Keratinocyte (primary cell): ENCODE results near the gene SOWAHC. TPM values are rescaled to one million over a fixed set of nuclear protein-coding genes. Genes with fewer than 3 reads are reported as not detected.
A peak's percentile ranks its signal among the peaks of the same experiment; 100 is the strongest.

Experiments used
- DNase-seq: peaks from one replicate; pipeline ENCODE4 v3.0.0-alpha.2; 2011; ENCODE audit warnings: low read depth, missing footprints, low spot score
- FAIRE-seq: peaks from 2 replicates; lab custom pipeline; 2011; peaks lifted over from hg19 to GRCh38; lab: Jason Lieb, UNC
- H2AFZ ChIP-seq: 2 replicates; pipeline ENCODE4 v1.6.0; 2012; ENCODE audit warnings: low read length, control low read depth, inconsistent platforms; ENCODE audit not compliant: control insufficient read depth
- H3K27ac ChIP-seq: 2 replicates; pipeline ENCODE4 v1.5.1; 2011; ENCODE audit warnings: low read length; ENCODE audit not compliant: control insufficient read depth, insufficient read depth
- H3K27me3 ChIP-seq: 3 replicates; pipeline ENCODE4 v1.6.0; 2011; ENCODE audit warnings: low read length; ENCODE audit not compliant: control insufficient read depth, insufficient read depth; ENCODE audit errors: extremely low read depth
- H3K36me3 ChIP-seq, 2 experiments: 2 replicates in 1 of 2; 3 replicates in 1 of 2; pipeline ENCODE4 v1.5.1; 2011; ENCODE audit warnings: low read length in 2 of 2, mild to moderate bottlenecking in 1 of 2; ENCODE audit not compliant: control insufficient read depth in 2 of 2, insufficient read depth in 2 of 2; ENCODE audit errors: extremely low read depth in 1 of 2
- H3K4me1 ChIP-seq: 3 replicates; pipeline ENCODE4 v1.5.1; 2011; ENCODE audit warnings: low read length; ENCODE audit not compliant: control insufficient read depth, insufficient read depth; ENCODE audit errors: extremely low read depth
- H3K4me2 ChIP-seq: 3 replicates; pipeline ENCODE4 v1.6.0; 2011; ENCODE audit warnings: low read depth, low read length; ENCODE audit not compliant: control insufficient read depth, insufficient read depth; ENCODE audit errors: extremely low read depth
- H3K4me3 ChIP-seq, 3 experiments: fragments of 200-600 bp in 1 of 3; sonication (generic) in 1 of 3; 2 replicates in 2 of 3; 3 replicates in 1 of 3; pipeline ENCODE4 v1.5.1; 2011 to 2016; ENCODE audit warnings: low read length in 3 of 3, mild to moderate bottlenecking in 3 of 3, control low read depth in 2 of 3, inconsistent platforms in 1 of 3, low read depth in 1 of 3, mixed read lengths in 1 of 3, mixed run types in 1 of 3, moderate library complexity in 1 of 3; ENCODE audit not compliant: control insufficient read depth in 2 of 3, insufficient read depth in 2 of 3; ENCODE audit errors: extremely low read depth in 1 of 3
- H3K79me2 ChIP-seq: 2 replicates; pipeline ENCODE4 v1.6.0; 2012; ENCODE audit warnings: low read length; ENCODE audit not compliant: control insufficient read depth, insufficient read depth
- H3K9ac ChIP-seq: 3 replicates; pipeline ENCODE4 v1.6.0; 2011; ENCODE audit warnings: low read length; ENCODE audit not compliant: control insufficient read depth, insufficient read depth; ENCODE audit errors: extremely low read depth
- H3K9me1 ChIP-seq: 3 replicates; pipeline ENCODE4 v1.6.0; 2011; ENCODE audit warnings: low read length; ENCODE audit not compliant: control insufficient read depth, insufficient read depth; ENCODE audit errors: extremely low read depth
- H3K9me3 ChIP-seq: 2 replicates; pipeline ENCODE4 v1.5.1; 2012; ENCODE audit warnings: low read depth, low read length; ENCODE audit not compliant: control insufficient read depth
- H4K20me1 ChIP-seq: 3 replicates; pipeline ENCODE4 v1.6.0; 2011; ENCODE audit warnings: low read length; ENCODE audit not compliant: control insufficient read depth, insufficient read depth; ENCODE audit errors: extremely low read depth
- EZH2 ChIP-seq: IDR thresholded peaks from one replicate; pipeline ENCODE4 v1.6.1; 2012; ENCODE audit warnings: inconsistent platforms, mild to moderate bottlenecking, low read length, moderate library complexity
- dilution Hi-C: fragments of 300-500 bp; cut with MboI; formaldehyde crosslinking; loops from one replicate; pipeline ENCODE4 v1.7.0; 2020; ENCODE audit warnings: low sequenced_read_pairs; ENCODE audit not compliant: extremely low pct_ligation_motif_present
- polyA plus RNA-seq, 5 experiments: library from polyadenylated mRNA; depleted of rRNA in 3 of 5; stranded (reverse) in 3 of 5; stranded (forward) in 1 of 5; unstranded in 1 of 5; fragments of >200 nt; gene quantifications; 1 replicate in 1 of 5; 2 replicates in 3 of 5; 3 replicates in 1 of 5; pipeline versions ENCODE4 v1.2.1 to v1.2.3, GENCODE V29; 2011 to 2012; ENCODE audit warnings: missing spikeins in 2 of 5, low read depth in 1 of 5, low replicate concordance in 1 of 5
- TF ChIP-seq, protein P1 (sequence below), 3 experiments: IDR thresholded peaks in 1 of 3; conservative IDR thresholded peaks in 1 of 3; optimal IDR thresholded peaks in 1 of 3; 2 replicates in 2 of 3; 3 replicates in 1 of 3; pipeline versions ENCODE3 to v1.5.1; 2011; ENCODE audit warnings: low read length in 3 of 3, mild to moderate bottlenecking in 3 of 3, moderate library complexity in 2 of 3, control low read depth in 1 of 3, inconsistent platforms in 1 of 3; ENCODE audit not compliant: insufficient read depth in 2 of 3; ENCODE audit errors: extremely low read depth in 1 of 3

Gene SOWAHC
- polyA plus RNA-seq, 1 donor (not counting 4 experiments of a cell fraction or from before 2014, with no cell fraction given) = 22.3 TPM

- Histone ChIP-seq H3K9me3 (no peaks in the 10 kb centered on the region), H3K4me3 (no peak overlapping the region), H3K9me1 (peaks cover 2% of the 10 kb centered on the region), H3K9ac (no peak overlapping the region), H2AFZ (no peak overlapping the region), H3K27me3 (no peaks in the 10 kb centered on the region), H3K27ac (no peak overlapping the region), H4K20me1 (no peaks in the 10 kb centered on the region), H3K36me3 (no peaks in the 10 kb centered on the region), H3K79me2 (peaks cover 75% of the 10 kb centered on the region), H3K4me2 (no peak overlapping the region), H3K4me1 (peaks cover 30% of the 10 kb centered on the region)
- no peak for TF ChIP-seq EZH2
- TF ChIP-seq, protein P1, sequence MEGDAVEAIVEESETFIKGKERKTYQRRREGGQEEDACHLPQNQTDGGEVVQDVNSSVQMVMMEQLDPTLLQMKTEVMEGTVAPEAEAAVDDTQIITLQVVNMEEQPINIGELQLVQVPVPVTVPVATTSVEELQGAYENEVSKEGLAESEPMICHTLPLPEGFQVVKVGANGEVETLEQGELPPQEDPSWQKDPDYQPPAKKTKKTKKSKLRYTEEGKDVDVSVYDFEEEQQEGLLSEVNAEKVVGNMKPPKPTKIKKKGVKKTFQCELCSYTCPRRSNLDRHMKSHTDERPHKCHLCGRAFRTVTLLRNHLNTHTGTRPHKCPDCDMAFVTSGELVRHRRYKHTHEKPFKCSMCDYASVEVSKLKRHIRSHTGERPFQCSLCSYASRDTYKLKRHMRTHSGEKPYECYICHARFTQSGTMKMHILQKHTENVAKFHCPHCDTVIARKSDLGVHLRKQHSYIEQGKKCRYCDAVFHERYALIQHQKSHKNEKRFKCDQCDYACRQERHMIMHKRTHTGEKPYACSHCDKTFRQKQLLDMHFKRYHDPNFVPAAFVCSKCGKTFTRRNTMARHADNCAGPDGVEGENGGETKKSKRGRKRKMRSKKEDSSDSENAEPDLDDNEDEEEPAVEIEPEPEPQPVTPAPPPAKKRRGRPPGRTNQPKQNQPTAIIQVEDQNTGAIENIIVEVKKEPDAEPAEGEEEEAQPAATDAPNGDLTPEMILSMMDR (optimal IDR thresholded peaks at IDR 0.05 in 1 of 3, IDR thresholded peaks at IDR 0.05 in 1 of 3, conservative IDR thresholded peaks at IDR 0.05 in 1 of 3; ENCODE audit: extremely low read depth in 1 of 3, insufficient read depth in 2 of 3, low read length in 3 of 3) = no peak
- FAIRE-seq (no peak), DNase-seq (no peak)
- dilution Hi-C loops = no loop called here
These were observed 11.5 kb upstream of the SOWAHC start for GRCh38 chr2:109602617-109603188.

DNA sequence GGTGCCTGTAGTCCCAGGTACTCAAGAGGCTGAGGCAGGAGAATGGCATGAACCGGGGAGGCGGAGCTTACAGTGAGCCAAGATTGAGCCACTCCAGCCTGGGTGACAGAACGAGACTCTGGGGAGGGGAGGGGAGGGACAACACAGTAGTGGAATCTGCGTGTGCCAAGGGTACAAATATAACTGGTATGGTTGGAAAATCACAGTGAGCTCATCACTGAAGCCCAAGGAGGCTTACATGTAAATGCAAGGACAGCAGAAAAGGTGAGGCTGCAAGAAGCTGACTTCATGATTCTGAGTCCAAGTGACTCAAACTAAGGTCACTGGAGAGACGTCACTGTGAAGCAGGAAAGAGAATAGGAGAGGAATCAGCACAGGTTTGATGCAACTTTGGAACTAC lies 9.6 kb upstream of the SOWAHC start:
- Histone ChIP-seq H3K36me3 (no peaks in the 10 kb centered on the region), H3K4me3 (no peak overlapping the region), H3K27me3 (no peaks in the 10 kb centered on the region), H3K9me3 (no peaks in the 10 kb centered on the region), H2AFZ (no peak overlapping the region), H3K4me2 (peak overlapping the region; percentile 49), H3K79me2 (peaks cover 78% of the 10 kb centered on the region), H3K27ac (peak overlapping the region; percentile 60), H3K4me1 (peaks cover 49% of the 10 kb centered on the region), H3K9me1 (peaks cover 2% of the 10 kb centered on the region), H4K20me1 (no peaks in the 10 kb centered on the region), H3K9ac (no peak overlapping the region)
- FAIRE-seq (peak; percentile 96), DNase-seq (peak; percentile 94)
- dilution Hi-C loops = no loop called here
- no peak for TF ChIP-seq EZH2
- TF ChIP-seq, protein P1 (optimal IDR thresholded peaks at IDR 0.05 in 1 of 3, IDR thresholded peaks at IDR 0.05 in 1 of 3, conservative IDR thresholded peaks at IDR 0.05 in 1 of 3; ENCODE audit: extremely low read depth in 1 of 3, insufficient read depth in 2 of 3, low read length in 3 of 3) = no peak
